ENCODE results near the gene FHIT. TPM values are rescaled to one million over a fixed set of nuclear protein-coding genes. Genes with fewer than 3 reads are reported as not detected.
A peak's percentile ranks its signal among the peaks of the same experiment; 100 is the strongest.

The FHIT gene
- total and polyA plus RNA-seq, 2 experiments from 2014 or later, result 9.7 to 16.2 TPM

GRCh38 chr3:60697132-60697531, 554.1 kb downstream of the FHIT start:
- Histone ChIP-seq H3K9me2 (replicated peaks; ENCODE audit: insufficient read depth) (no peaks in the 10 kb centered on the region), H4K20me1 (ENCODE audit: insufficient read depth, poor library complexity, severe bottlenecking) (no peaks in the 10 kb centered on the region), H3K27ac (no peak overlapping the region), H3K4me1 (ENCODE audit: insufficient read depth) (no peaks in the 10 kb centered on the region), H2AFZ (no peak overlapping the region), H3K9me3 (ENCODE audit: low read depth) (no peaks in the 10 kb centered on the region), H3K27me3 (no peaks in the 10 kb centered on the region), H3K4me3 (no peak overlapping the region), H3K36me3 (replicated peaks; ENCODE audit: insufficient read depth, low read depth) (no peaks in the 10 kb centered on the region), H3K4me2 (no peak overlapping the region), H3K79me2 (no peaks in the 10 kb centered on the region)
- DNase-seq (ENCODE audit: low spot score), result no peak
- TF ChIP-seq CTCF (IDR thresholded peaks at IDR 0.05; ENCODE audit: poor library complexity), result no peak
- no peak for TF ChIP-seq EZH2 (IDR thresholded peaks at IDR 0.05; ENCODE audit: borderline replicate concordance)
- no peak for TF ChIP-seq EZH2phosphoT487 (IDR thresholded peaks at IDR 0.05; ENCODE audit: low read depth, severe bottlenecking, unreplicated experiment)

GRCh38 chr3:60696428-60697125, 554.7 kb downstream of the FHIT start:
- no peaks in the 10 kb centered on the region for H4K20me1 ChIP-seq (ENCODE audit: insufficient read depth, poor library complexity, severe bottlenecking)
- H3K9me2 ChIP-seq (replicated peaks; ENCODE audit: insufficient read depth), result no peaks in the 10 kb centered on the region
- H3K79me2 ChIP-seq, result no peaks in the 10 kb centered on the region
- no peak for DNase-seq (ENCODE audit: low spot score)
- no peaks in the 10 kb centered on the region for H3K27me3 ChIP-seq
- H3K4me2 ChIP-seq, result no peak overlapping the region
- H3K4me1 ChIP-seq (ENCODE audit: insufficient read depth), result no peaks in the 10 kb centered on the region
- no peak overlapping the region for H2AFZ ChIP-seq
- H3K36me3 ChIP-seq (replicated peaks; ENCODE audit: insufficient read depth, low read depth), result no peaks in the 10 kb centered on the region
- H3K9me3 ChIP-seq (ENCODE audit: low read depth), result no peaks in the 10 kb centered on the region
- H3K4me3 ChIP-seq, result no peak overlapping the region
- no peak overlapping the region for H3K27ac ChIP-seq
- 65% methylated on average over 5 of the region's 5 CpGs for WGBS (ENCODE audit: low lambda C conversion rate, missing lambda C conversion rate)
- TF ChIP-seq EZH2phosphoT487 (IDR thresholded peaks at IDR 0.05; ENCODE audit: low read depth, severe bottlenecking, unreplicated experiment) (no peak), CTCF (IDR thresholded peaks at IDR 0.05; ENCODE audit: poor library complexity) (no peak), EZH2 (IDR thresholded peaks at IDR 0.05; ENCODE audit: borderline replicate concordance) (no peak)

GRCh38 chr3:60675424-60675823, 575.8 kb downstream of the FHIT start:
- Histone ChIP-seq H3K27me3 (no peaks in the 10 kb centered on the region), H3K9me3 (ENCODE audit: low read depth) (no peaks in the 10 kb centered on the region), H3K4me2 (no peak overlapping the region), H4K20me1 (ENCODE audit: insufficient read depth, poor library complexity, severe bottlenecking) (no peaks in the 10 kb centered on the region), H3K9me2 (replicated peaks; ENCODE audit: insufficient read depth) (no peaks in the 10 kb centered on the region), H3K4me3 (no peak overlapping the region), H3K4me1 (ENCODE audit: insufficient read depth) (no peaks in the 10 kb centered on the region), H3K79me2 (no peaks in the 10 kb centered on the region), H3K36me3 (replicated peaks; ENCODE audit: insufficient read depth, low read depth) (no peaks in the 10 kb centered on the region), H3K27ac (no peak overlapping the region), H2AFZ (no peak overlapping the region)
- peak; percentile 8 for DNase-seq (ENCODE audit: low spot score)
- TF ChIP-seq CTCF (IDR thresholded peaks at IDR 0.05; ENCODE audit: poor library complexity), result no peak
- 75% methylated on average over 2 of the region's 2 CpGs for WGBS (ENCODE audit: low lambda C conversion rate, missing lambda C conversion rate)

GRCh38 chr3:60674870-60675269, 576.4 kb downstream of the FHIT start:
- no peak for DNase-seq (ENCODE audit: low spot score)
- WGBS (ENCODE audit: low lambda C conversion rate, missing lambda C conversion rate), result 100% methylated on average over 1 of the region's 1 CpG

More at GRCh38 chr3:60674870-60675269, 576.4 kb downstream of the FHIT start:
- no peaks in the 10 kb centered on the region for H3K79me2 ChIP-seq
- no peaks in the 10 kb centered on the region for H4K20me1 ChIP-seq (ENCODE audit: insufficient read depth, poor library complexity, severe bottlenecking)
- no peak overlapping the region for H2AFZ ChIP-seq
- H3K9me3 ChIP-seq (ENCODE audit: low read depth), result no peaks in the 10 kb centered on the region
- H3K9me2 ChIP-seq (replicated peaks; ENCODE audit: insufficient read depth), result no peaks in the 10 kb centered on the region
- H3K4me3 ChIP-seq, result no peak overlapping the region
- H3K27me3 ChIP-seq, result no peaks in the 10 kb centered on the region
- H3K36me3 ChIP-seq (replicated peaks; ENCODE audit: insufficient read depth, low read depth), result no peaks in the 10 kb centered on the region
- no peak overlapping the region for H3K27ac ChIP-seq
- H3K4me1 ChIP-seq (ENCODE audit: insufficient read depth), result no peaks in the 10 kb centered on the region
- TF ChIP-seq EZH2 (IDR thresholded peaks at IDR 0.05; ENCODE audit: borderline replicate concordance) (no peak), EZH2phosphoT487 (IDR thresholded peaks at IDR 0.05; ENCODE audit: low read depth, severe bottlenecking, unreplicated experiment) (no peak), CTCF (IDR thresholded peaks at IDR 0.05; ENCODE audit: poor library complexity) (no peak)
- H3K4me2 ChIP-seq, result no peak overlapping the region

Measured in hepatocyte (in vitro differentiated cells).